Esophagus mucosa (tissue), 1 donor: ENCODE results near the gene TPPP. TPM values are rescaled to one million over a fixed set of nuclear protein-coding genes. Genes with fewer than 3 reads are reported as not detected.

Source experiments
- ATAC-seq: fragments of 200-7000 bp; cut with Tn5 transposase; one replicate; pipeline ENCODE4 v1.9.1; 2020
- total RNA-seq: library from RNA; stranded (reverse); gene quantifications from one replicate; pipeline ENCODE4 v1.2.4, GENCODE V29; 2023
- donor health status: DM: yes; HTN: yes; CAD: no.

Gene TPPP
- total RNA-seq, 1 donor from 2014 or later: 3.3 TPM

DNA sequence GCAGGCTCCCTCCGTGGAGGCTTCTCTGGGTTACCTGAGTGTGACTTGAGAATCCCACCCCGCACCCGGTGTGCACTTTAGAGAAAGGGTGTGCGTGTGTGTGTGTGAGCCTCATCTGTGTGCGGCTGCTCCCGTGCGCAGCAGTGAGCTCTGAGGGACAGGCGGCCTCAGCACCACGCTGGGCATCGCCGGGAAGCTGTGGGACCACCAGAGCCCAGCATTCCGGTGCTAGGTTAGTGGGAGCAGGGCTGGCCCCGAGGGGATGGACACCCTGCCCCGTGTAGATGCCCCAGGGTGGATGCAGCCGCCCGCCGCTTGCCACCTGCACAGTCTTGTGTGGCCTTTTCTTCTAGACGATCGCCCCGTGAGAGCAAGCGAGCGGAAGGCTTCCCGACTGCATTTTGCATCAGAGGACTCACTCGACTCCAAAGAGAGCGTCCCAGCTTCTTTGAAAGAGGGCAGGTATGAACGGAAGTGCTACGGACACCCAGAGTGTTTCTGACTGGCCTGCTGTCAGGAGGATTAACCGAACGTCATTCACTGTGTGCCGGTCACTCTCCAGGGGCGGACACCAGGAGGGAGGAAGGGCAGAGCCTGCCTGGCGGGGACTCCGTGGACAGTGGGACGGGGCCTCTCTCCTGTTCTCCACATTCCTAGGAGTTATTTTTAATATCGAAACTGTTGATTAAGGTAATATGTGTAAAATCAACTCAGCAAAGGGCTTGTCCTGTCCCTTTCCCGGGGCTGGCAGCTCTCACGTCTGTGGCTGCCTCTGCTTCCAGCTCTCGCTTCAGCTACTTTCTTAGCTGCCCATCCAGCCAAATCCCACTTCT, 68.8 kb downstream of the TPPP start:
- ATAC-seq: no peak

DNA sequence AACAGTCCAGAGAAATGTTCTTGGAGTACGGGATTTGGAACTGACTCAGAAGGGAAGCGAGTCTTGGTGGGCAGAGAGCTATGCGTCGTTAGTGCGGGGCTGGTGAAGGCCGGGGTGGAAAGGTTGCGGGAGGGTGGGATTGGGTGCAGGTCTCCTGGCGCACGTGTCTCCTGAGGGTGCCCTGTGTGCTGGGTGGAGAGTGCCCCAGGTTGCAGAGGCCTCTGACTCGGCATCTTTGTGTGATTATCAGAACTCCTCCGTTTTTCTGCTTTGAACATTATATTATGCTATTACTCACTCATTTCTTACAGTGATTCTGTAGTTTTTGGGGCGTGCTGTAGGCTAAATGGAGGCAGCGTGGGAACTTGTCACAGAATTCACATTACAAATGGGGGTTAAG, 69.6 kb downstream of the TPPP start:
- no peak for ATAC-seq

DNA sequence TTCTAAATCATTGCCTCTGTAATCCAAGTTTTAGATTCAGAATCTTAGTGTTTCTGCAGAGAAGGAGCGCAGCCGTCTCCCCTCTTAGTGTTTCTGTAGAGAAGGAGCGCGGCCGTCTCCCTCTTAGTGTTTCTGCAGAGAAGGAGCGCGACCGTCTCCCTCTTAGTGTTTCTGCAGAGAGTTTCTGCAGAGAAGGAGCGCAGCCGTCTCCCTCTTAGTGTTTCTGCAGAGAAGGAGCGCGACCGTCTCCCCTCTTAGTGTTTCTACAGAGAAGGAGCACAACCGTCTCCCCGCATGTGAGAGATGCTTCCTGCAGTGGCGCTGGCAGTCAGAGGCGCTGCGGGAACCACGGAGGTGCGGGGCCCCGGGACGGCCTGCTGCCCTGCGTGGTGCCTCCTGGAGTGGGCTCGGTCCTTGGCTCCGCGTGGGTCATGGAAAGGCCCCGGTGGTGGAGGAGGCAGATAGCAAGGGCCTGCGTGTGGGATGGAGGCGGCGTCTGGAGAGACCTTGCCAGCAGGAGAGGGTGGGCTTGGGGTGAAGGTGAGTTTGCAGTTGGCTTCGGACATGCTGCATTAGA, 70.1 kb downstream of the TPPP start:
- no peak for ATAC-seq

DNA sequence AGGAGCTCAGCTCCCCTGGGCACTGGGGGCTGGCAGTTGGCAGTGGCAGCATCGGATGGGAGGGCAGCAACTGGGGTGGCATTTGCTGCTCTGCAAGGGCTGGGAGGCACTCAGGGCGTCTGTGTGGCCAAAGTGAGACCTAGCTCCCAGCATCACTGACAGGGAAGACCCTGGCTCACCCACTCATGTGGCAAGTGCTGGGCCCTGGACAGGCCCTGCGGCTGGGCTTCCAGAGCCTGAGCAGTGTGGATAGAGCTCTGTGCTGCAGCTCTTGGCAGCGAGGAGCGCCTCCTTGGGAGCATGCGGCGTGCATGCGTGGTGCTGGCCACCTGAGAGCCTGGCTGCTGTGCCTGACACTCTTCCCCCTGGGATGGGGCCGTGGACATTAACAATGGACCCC, 70.8 kb downstream of the TPPP start:
- ATAC-seq: peak; percentile 28

DNA sequence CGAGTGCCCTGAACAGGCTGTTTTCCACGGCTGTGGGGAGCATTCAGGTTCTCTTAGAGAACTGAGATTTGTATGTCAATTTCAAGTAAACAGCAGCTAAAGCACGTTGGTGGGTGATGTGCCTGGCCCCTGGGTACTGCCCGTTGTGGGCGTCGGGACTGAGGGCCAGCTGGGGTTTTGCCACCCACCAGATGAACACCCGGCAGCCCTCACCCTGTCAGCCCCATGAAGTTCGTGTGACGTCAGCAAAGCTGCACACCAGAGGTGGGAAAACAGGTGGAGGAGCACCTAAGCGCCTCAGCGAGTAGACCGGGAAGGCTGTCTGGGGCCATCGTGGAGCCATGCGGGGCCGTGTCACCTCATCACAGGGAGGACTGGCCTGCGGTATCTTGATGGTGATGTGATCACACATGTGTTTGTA, 71.8 kb downstream of the TPPP start:
- ATAC-seq: no peak

DNA sequence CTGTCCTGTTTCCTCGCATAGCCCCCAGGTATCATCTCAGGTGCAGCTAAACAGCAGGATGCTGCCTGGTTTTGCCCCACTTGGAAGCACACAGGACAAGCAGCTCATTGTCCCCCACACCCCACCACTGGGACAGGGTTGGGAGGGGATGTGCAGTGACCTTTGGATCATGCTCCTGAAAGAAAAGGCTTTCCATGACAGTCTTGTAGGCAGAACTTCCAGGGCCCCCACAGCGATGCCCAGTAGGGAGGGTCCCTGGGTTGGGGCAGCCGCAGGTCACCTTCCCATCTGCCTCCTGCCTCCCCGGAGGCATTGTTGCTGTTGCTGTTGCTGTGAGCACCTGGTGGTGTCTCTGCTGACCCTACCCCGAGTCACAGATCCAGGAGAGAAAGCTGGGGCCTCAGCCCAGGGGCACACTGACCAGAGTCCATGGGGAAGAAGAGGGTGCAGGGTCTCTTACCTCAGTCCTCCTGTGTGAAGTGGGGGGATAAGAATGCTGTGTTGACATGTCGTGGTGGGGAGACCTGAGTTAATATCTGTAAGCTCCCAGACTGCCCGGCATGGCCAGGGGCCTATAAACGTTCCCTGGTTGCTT, 72.5 kb downstream of the TPPP start:
- no peak for ATAC-seq

DNA sequence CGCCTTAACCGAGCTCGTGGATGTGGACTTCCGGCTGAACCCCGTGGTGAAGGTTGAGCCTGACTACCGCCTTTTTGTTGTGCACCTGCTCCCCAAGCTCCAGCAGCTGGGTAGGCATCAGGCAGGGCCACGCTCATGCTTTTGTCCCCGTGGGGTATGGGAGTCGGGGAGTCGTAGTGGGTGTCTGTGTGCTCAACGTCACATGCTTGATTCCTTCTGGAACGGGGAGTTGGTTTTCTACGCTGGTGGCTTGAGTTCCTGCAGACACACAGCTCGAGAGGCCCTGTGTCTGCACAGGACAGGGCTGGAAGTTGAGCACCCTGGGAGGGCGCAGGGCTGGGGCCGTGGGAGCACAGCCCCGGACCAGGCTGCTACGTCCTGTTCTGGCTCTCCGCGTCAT, 73.0 kb downstream of the TPPP start:
- ATAC-seq: no peak

DNA sequence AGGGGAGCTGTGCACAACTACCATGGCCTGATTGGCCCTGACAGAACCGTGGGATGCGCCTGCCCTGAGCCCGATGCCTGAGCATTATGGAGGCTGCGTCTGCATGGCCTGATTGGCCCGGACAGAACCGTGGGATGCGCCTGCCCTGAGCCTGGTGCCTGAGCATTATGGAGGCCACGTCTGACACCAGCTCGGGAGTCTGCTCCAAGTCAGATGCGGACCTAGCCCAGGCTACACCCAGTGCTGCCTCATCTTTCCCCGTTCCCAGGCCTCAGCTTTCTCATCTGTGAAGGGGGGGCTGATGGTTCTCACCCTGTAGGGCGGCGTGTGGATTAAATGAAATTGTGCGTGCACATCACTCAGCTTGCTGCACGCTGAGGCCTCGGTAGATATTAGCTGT, 73.7 kb downstream of the TPPP start:
- no peak for ATAC-seq

DNA sequence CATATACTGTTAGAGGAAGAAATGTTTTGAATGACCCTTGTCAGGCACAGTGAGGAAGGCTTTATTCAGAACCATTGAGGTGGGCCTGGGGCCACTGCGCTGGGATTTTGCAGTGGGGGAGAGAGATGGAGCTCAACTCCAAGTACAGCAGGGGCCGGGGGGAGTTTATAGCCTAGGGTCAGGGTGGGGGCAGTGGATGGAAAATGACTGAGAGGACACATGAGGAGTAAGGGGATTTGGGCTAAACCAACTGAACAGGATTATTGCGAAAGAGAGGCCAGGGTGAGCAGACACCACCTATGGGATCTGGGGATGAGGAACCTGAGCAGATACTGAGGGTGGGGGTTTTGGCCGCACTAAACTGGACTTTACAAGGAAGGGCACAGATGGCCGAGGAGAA, 74.7 kb downstream of the TPPP start:
- ATAC-seq: no peak

DNA sequence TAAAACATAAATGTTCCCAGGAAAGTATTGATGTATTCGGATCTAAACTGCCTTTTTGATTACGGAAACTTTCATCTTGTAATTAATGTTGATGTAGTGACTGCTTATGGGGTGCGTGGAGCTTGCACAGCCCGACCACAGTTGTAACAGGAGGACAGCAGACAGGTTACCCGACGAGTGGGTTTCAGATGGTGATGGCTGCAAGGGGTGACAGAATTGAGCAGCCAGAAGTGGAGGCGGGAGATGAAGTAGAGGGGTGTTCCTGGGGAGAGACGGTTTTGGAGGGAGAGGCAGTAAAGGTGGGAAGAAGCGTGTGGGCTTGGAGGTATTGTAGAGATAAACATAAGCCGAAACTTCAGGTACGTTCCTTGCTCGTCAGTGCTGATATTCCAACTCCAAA, 75.3 kb downstream of the TPPP start:
- ATAC-seq: no peak

DNA sequence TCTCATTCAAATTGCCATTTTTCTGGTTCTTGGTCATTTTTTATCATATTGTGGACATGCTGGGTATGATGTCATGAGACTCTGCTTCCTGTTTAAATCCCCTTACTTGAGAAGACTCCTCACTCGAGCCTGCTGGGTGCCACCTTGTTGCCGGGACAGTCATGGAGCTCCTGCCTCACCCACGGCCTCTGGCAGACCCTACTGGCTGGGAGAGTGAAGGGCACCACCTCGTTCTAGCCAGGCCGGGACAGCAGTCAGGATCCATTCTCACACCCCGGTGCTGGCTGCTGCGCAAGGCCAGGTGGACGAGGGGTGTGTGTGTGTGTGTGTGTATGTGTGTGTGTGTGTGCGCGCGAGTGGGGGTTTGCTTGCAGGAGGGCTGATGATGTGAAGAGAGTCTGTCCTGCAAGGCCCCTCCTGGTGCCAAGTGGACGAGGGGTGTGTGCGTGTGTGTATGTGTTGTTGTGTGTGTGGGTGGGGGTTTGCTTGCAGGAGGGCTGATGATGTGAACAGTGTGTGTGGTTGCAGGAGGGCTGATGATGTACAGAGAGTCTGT, 76.6 kb downstream of the TPPP start:
- ATAC-seq: no peak

DNA sequence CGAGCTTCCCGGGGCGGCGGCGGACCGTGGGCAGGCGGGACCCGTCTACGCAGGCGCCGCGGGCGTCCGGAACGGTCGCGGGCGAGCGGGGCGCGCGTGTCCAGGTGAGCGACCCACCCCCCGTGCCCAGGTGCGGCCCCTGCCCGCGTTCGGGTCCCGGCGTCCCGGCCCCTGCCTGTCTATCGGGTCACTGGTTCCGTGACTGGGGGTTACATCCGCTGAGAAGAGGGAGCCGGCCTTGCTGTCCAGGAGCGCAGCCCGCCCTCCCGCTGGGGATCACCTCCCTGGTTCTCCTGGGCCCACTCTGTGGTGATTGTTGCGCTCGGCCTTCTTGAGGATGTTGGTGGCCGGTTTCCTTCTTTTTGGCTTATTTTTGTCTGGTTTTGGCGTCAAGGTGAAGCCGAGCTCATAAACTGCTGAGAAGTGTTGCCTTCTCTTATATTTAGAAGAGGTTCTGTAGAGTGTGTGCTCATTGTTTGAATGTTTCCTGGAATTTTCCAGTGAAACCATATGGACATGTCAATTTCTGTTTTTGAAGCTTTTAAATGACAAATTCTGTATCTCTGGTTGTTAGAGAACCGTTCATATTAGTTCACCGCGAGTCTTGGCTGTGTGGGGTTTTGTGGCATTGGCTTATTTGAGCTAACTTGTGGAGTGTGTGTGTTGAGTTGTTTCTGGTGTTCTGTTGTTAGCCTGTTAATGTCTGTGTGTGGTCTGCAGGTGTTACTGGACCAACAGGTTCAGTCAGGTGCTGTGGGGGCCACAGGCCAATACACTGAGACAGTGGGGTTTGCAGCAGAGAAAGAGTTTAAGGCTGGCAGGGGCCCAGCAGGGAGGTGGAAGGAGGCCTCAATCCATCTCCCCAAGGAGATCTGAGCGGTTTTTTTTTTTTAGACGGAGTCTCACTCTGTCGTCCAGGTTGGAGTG, 80.4 kb downstream of the TPPP start:
- ATAC-seq: peak; percentile 14

DNA sequence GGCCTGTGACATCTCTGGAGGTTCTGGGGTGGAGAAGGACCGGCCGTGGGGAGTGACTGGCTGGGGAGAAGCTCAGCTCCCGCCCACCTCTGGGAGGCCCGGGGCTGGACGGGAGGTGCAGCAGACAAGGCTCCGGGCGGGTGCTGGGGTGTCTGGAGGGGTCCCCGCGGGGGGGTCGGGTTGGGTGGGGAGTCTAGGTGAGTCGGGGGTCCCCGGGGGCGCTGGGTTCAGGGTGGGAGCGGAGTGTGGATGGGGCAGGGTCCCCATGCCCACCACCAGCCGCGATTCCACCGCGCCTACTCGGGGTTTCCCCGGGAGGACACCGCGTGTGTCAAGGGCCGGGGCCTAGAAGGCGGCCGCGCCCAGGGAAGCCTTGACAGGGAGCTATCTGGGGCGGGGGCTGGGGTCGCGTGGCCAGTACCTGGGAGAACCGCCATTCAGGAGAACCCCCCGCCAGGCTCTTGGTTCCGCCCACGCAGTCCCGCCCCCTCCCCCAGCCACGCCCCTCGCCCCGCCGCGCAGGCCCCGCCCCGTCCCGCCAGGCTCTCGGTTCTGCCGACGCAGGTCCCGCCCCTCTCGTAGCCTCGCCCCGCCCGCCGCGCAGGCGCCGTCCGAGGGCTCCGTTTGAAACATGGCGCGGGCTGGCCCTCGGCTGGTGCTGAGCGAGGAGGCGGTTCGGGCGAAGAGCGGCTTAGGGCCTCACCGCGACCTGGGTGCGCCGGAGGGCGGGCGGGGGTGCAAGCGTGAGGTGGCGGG, 81.2 kb downstream of the TPPP start, which contains the start of gene CEP72:
Gene CEP72 (plus strand): TSS at position 610 of the 756 bp plus-strand sequence. CDS start 22 bp downstream, at position 632.
- ATAC-seq: peak; percentile 92

DNA sequence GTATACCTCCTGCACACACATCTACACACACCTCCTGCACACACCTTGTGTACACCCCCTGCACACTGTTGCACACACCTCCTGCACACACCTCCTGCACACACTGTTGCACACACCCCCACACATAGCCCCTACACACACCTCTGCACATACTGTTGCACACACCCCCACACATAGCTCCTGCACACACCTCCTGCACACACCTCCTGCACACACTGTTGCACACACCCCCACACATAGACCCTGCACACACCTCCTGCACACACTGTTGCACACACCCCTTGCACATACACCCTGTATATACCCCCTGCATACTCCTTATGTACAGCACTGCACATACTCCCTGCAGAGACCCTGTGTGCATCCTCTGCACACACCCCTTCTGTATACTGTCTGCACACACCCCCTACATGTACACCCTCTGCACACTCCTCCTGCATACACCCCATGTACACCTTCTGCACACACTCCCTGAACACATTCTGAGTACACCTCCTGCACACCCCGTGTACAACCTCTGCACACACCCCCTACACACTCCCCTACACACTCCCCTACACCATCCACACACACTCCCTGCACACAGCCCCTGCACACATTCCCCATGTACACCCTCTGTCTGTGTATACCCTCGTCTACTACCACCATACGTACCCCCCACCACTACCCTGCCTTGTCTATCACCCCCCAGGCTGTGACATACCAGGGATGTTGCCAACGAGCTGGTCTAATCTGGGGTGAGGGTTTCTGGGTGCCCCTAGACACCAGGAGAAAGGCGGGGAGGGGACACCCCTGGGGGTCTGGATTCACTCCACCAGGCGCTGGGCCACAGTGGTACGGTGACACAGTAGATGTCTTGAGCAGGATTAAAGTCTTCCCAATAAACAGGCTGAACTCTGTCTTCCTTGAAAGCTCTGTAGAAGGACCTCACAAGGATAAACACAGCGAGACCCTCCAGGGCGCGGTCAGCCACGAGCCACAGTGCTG, 82.1 kb downstream of the TPPP start:
- no peak for ATAC-seq

DNA sequence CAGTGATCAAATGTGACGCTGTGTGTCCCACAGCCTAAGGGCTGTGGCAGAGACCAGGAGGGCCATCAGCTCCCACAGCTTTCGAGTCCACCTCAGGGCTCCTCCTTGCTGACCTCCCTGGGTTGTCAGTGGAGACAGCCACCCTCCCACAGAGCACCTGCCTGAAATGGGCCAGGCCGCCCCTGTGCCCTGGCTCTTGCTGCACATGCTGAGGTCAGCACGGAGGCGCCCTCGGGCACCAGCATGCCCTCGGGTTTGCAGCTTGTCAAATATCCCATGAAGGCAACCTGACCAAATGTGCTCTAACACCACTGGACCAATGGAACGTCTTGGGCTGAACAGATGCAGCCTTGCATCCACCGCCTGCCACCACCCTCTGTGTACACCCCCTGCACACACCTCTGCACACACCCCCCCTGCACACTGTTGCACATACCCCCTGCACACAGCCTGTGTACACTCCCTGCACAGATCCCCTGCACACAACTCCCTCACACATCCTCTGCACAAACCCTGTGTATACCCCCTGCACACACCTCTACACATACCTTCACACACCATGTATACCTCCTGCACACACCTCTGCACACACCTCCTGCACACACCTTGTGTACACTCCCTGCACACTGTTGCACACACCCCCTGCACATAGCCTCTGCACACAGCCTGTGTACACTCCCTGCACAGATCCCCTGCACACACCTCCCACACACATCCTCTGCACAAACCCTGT, 83.0 kb downstream of the TPPP start:
- ATAC-seq: no peak
